Left kidney (tissue), 2 donors: ENCODE data around the gene CXCL12. TPM values are rescaled to one million over a fixed set of nuclear protein-coding genes. Genes with fewer than 3 reads are reported as not detected.
A peak's percentile ranks its signal among the peaks of the same experiment; 100 is the strongest.

ENCODE experiments used
- DNase-seq: peaks from one replicate; pipeline ENCODE4 v3.0.0-alpha.2; 2013
- polyA plus RNA-seq: library from polyadenylated mRNA; unstranded; fragments of 120-200 nt; gene quantifications from one replicate; pipeline ENCODE4 v1.2.1, GENCODE V29; 2013; ENCODE audit not compliant: insufficient read length

The CXCL12 gene
- polyA plus RNA-seq, 1 donor = 417 TPM

GRCh38 chr10:44404741-44405437, 20.0 kb upstream of the CXCL12 start:
- no peak for DNase-seq

GRCh38 chr10:44402465-44403195, 17.7 kb upstream of the CXCL12 start:
- no peak for DNase-seq

- no peak for DNase-seq
These were observed 15.6 kb upstream of the CXCL12 start for GRCh38 chr10:44400541-44400940.

GRCh38 chr10:44399659-44400451, 15.0 kb upstream of the CXCL12 start:
- no peak for DNase-seq

- DNase-seq = no peak
These were observed 14.1 kb upstream of the CXCL12 start for GRCh38 chr10:44398747-44399658.

GRCh38 chr10:44398271-44398670, 13.4 kb upstream of the CXCL12 start:
- no peak for DNase-seq

- DNase-seq = no peak
These were observed 12.8 kb upstream of the CXCL12 start for GRCh38 chr10:44397476-44398225.

- DNase-seq = no peak
These were observed 11.8 kb upstream of the CXCL12 start for GRCh38 chr10:44396671-44397191.

- no peak for DNase-seq
These were observed 11.2 kb upstream of the CXCL12 start for GRCh38 chr10:44395902-44396670.

GRCh38 chr10:44395396-44395795, 10.5 kb upstream of the CXCL12 start:
- no peak for DNase-seq

- DNase-seq = no peak
These were observed 9.9 kb upstream of the CXCL12 start for GRCh38 chr10:44394696-44395381.

GRCh38 chr10:44393834-44394547, 9.1 kb upstream of the CXCL12 start:
- no peak for DNase-seq

GRCh38 chr10:44393051-44393630, 8.2 kb upstream of the CXCL12 start:
- DNase-seq = peak; percentile 72

GRCh38 chr10:44392420-44392819, 7.5 kb upstream of the CXCL12 start:
- no peak for DNase-seq

- DNase-seq = no peak
These were observed 7.1 kb upstream of the CXCL12 start for GRCh38 chr10:44391981-44392380.

- DNase-seq = no peak
These were observed 5.7 kb upstream of the CXCL12 start for GRCh38 chr10:44390585-44391072.

- no peak for DNase-seq
These were observed 4.7 kb upstream of the CXCL12 start for GRCh38 chr10:44389556-44389955.

- DNase-seq = no peak
These were observed 4.3 kb upstream of the CXCL12 start for GRCh38 chr10:44389150-44389549.
